Measurements from ENCODE around the gene CCDC85C. TPM values are rescaled to one million over a fixed set of nuclear protein-coding genes. Genes with fewer than 3 reads are reported as not detected.

CCDC85C gene
- total RNA-seq, 2 experiments from 2014 or later = 6.4 to 15.0 TPM

- H2AFZ ChIP-seq (ENCODE audit: low read length) = no peak overlapping the region
- TF ChIP-seq, protein P1, sequence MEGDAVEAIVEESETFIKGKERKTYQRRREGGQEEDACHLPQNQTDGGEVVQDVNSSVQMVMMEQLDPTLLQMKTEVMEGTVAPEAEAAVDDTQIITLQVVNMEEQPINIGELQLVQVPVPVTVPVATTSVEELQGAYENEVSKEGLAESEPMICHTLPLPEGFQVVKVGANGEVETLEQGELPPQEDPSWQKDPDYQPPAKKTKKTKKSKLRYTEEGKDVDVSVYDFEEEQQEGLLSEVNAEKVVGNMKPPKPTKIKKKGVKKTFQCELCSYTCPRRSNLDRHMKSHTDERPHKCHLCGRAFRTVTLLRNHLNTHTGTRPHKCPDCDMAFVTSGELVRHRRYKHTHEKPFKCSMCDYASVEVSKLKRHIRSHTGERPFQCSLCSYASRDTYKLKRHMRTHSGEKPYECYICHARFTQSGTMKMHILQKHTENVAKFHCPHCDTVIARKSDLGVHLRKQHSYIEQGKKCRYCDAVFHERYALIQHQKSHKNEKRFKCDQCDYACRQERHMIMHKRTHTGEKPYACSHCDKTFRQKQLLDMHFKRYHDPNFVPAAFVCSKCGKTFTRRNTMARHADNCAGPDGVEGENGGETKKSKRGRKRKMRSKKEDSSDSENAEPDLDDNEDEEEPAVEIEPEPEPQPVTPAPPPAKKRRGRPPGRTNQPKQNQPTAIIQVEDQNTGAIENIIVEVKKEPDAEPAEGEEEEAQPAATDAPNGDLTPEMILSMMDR (conservative IDR thresholded peaks at IDR 0.05; ENCODE audit: low read length) = no peak
- no peak for TF ChIP-seq EZH2phosphoT487 (IDR thresholded peaks at IDR 0.05; ENCODE audit: borderline replicate concordance, low read depth, low read length)
- H3K4me1 ChIP-seq (ENCODE audit: insufficient read depth, low read length, poor library complexity, severe bottlenecking) = peaks cover 27% of the 10 kb centered on the region
- BruUV-seq (replicated peaks) = no TSS peak
- H3K4me2 ChIP-seq (ENCODE audit: low read length) = peak overlapping the region; percentile 71; the same call in 1 of the 2 replicates
- no peak for DNase-seq (ENCODE audit: low spot score)
- no peaks in the 10 kb centered on the region for H3K36me3 ChIP-seq (ENCODE audit: insufficient read depth, low read length)
- CTCF ChIA-PET (ENCODE audit: unreplicated experiment) = no interaction called here
- H4K20me1 ChIP-seq (ENCODE audit: insufficient read depth, low read length) = no peaks in the 10 kb centered on the region
- no peak overlapping the region for H3K4me3 ChIP-seq (ENCODE audit: low read depth, low read length, poor library complexity, severe bottlenecking)
- H3K27ac ChIP-seq (ENCODE audit: low read depth, low read length, poor library complexity, severe bottlenecking) = no peak overlapping the region
- no peaks in the 10 kb centered on the region for H3K79me2 ChIP-seq (ENCODE audit: insufficient read depth, low read depth, low read length)
- H3K9me2 ChIP-seq (ENCODE audit: insufficient read depth, low read length) = no peaks in the 10 kb centered on the region
- POLR2A ChIA-PET = interaction anchor here (0.8 kb wide), 1 partner anchor 83 kb away, joined by 3 read pairs; the partner anchor contains the start of gene CYP46A1
- no peaks in the 10 kb centered on the region for H3K9me3 ChIP-seq (ENCODE audit: low read length)
- intact Hi-C loops (cut with micrococcal nuclease; ENCODE audit: unreplicated experiment) = no loop called here
These were observed 2.6 kb downstream of the CCDC85C start for GRCh38 chr14:99601361-99601831.

GRCh38 chr14:99600232-99600888 is 3.6 kb downstream of the CCDC85C start:
- Histone ChIP-seq H3K4me3 (ENCODE audit: low read depth, low read length, poor library complexity, severe bottlenecking) (no peak overlapping the region), H3K9me2 (ENCODE audit: insufficient read depth, low read length) (no peaks in the 10 kb centered on the region), H3K4me1 (ENCODE audit: insufficient read depth, low read length, poor library complexity, severe bottlenecking) (peaks cover 17% of the 10 kb centered on the region), H2AFZ (ENCODE audit: low read length) (no peak overlapping the region), H3K79me2 (ENCODE audit: insufficient read depth, low read depth, low read length) (no peaks in the 10 kb centered on the region), H4K20me1 (ENCODE audit: insufficient read depth, low read length) (no peaks in the 10 kb centered on the region), H3K27ac (ENCODE audit: low read depth, low read length, poor library complexity, severe bottlenecking) (no peak overlapping the region), H3K9me3 (ENCODE audit: low read length) (no peaks in the 10 kb centered on the region), H3K36me3 (ENCODE audit: insufficient read depth, low read length) (no peaks in the 10 kb centered on the region), H3K4me2 (ENCODE audit: low read length) (peak overlapping the region; percentile 20; the same call in 1 of the 2 replicates)
- no peak for TF ChIP-seq EZH2phosphoT487 (IDR thresholded peaks at IDR 0.05; ENCODE audit: borderline replicate concordance, low read depth, low read length)
- TF ChIP-seq, protein P1 (conservative IDR thresholded peaks at IDR 0.05; ENCODE audit: low read length) = no peak
- TSS peak; percentile 36 for BruUV-seq (replicated peaks)
- POLR2A ChIA-PET = no interaction called here
- DNase-seq (ENCODE audit: low spot score) = no peak
- intact Hi-C loops (cut with micrococcal nuclease; ENCODE audit: unreplicated experiment) = no loop called here
- CTCF ChIA-PET (ENCODE audit: unreplicated experiment) = no interaction called here

- ChIA-PET POLR2A (no interaction called here), CTCF (ENCODE audit: unreplicated experiment) (no interaction called here)
- H3K79me2 ChIP-seq (ENCODE audit: insufficient read depth, low read depth, low read length) = no peaks in the 10 kb centered on the region
These were observed 4.6 kb downstream of the CCDC85C start for GRCh38 chr14:99599393-99599792.

More at GRCh38 chr14:99599393-99599792, 4.6 kb downstream of the CCDC85C start:
- intact Hi-C loops (cut with micrococcal nuclease; ENCODE audit: unreplicated experiment) = no loop called here
- Histone ChIP-seq H3K27ac (ENCODE audit: low read depth, low read length, poor library complexity, severe bottlenecking) (no peak overlapping the region), H3K4me2 (ENCODE audit: low read length) (no peak overlapping the region), H4K20me1 (ENCODE audit: insufficient read depth, low read length) (no peaks in the 10 kb centered on the region), H3K36me3 (ENCODE audit: insufficient read depth, low read length) (no peaks in the 10 kb centered on the region), H2AFZ (ENCODE audit: low read length) (no peak overlapping the region), H3K9me3 (ENCODE audit: low read length) (no peaks in the 10 kb centered on the region), H3K4me3 (ENCODE audit: low read depth, low read length, poor library complexity, severe bottlenecking) (no peak overlapping the region), H3K4me1 (ENCODE audit: insufficient read depth, low read length, poor library complexity, severe bottlenecking) (peaks cover 16% of the 10 kb centered on the region), H3K9me2 (ENCODE audit: insufficient read depth, low read length) (no peaks in the 10 kb centered on the region)
- BruUV-seq (replicated peaks) = no TSS peak
- no peak for DNase-seq (ENCODE audit: low spot score)
- TF ChIP-seq EZH2phosphoT487 (IDR thresholded peaks at IDR 0.05; ENCODE audit: borderline replicate concordance, low read depth, low read length) = no peak
- TF ChIP-seq, protein P1 (conservative IDR thresholded peaks at IDR 0.05; ENCODE audit: low read length) = no peak

All from OCI-LY7 (cell line).